ENCODE measurements around the gene CPA2. TPM values are rescaled to one million over a fixed set of nuclear protein-coding genes. Genes with fewer than 3 reads are reported as not detected.
"Not testable (repeated sequence)": the region's sequence is repeated elsewhere in the genome, so short reads cannot be mapped to it uniquely, and the experiment has no call there.

CPA2 gene
- total RNA-seq, 1 donor from 2014 or later: not detected

DNA sequence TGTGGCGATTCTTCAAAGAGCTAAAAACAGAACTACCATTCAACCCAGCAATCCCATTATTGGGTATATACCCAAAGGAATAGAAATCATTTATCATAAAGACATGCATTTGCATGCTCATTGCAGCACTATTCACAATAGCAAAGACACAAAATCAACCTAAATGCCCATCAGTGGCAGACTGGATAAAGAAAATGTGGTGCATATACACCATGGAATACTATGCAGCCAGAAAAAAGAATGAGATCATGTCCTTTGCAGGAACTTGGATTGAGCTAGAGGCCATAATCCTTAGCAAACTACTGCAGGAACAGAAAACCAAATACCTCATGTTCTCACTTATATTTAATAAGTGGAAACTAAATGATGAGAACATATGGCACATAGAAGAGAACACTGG lies 20.2 kb upstream of the CPA2 start:
- ATAC-seq (ENCODE audit: poor library complexity); DNase-seq; intact Hi-C loops (cut with DNase I): not testable (repeated sequence)

GRCh38 chr7:130248842-130249241 lies 17.8 kb upstream of the CPA2 start:
- DNase-seq; ATAC-seq (ENCODE audit: poor library complexity); intact Hi-C loops (cut with DNase I): not testable (repeated sequence)

DNA sequence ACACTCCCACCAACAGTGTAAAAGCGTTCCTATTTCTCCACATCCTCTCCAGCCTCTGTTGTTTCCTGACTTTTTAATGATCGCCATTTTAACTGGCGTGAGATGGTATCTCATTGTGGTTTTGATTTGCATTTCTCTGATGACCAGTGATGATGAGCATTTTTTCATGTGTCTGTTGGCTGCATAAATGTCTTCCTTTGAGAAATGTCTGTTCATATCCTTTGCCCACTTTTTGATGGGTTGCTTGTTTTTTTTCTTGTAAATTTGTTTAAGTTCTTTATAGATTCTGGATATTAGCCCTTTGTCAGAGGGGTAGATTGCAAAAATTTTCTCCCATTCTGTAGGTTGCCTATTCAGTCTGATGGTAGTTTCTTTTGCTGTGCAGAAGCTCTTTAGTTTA lies 17.0 kb upstream of the CPA2 start:
- ATAC-seq (ENCODE audit: poor library complexity); DNase-seq; intact Hi-C loops (cut with DNase I): not testable (repeated sequence)

GRCh38 chr7:130254555-130254954 lies 12.1 kb upstream of the CPA2 start:
- DNase-seq (no peak), ATAC-seq (ENCODE audit: poor library complexity) (no peak)
- intact Hi-C loops (cut with DNase I): no loop called here

GRCh38 chr7:130256704-130257103 lies 10.0 kb upstream of the CPA2 start:
- no peak for ATAC-seq (ENCODE audit: poor library complexity)
- intact Hi-C loops (cut with DNase I): no loop called here

DNA sequence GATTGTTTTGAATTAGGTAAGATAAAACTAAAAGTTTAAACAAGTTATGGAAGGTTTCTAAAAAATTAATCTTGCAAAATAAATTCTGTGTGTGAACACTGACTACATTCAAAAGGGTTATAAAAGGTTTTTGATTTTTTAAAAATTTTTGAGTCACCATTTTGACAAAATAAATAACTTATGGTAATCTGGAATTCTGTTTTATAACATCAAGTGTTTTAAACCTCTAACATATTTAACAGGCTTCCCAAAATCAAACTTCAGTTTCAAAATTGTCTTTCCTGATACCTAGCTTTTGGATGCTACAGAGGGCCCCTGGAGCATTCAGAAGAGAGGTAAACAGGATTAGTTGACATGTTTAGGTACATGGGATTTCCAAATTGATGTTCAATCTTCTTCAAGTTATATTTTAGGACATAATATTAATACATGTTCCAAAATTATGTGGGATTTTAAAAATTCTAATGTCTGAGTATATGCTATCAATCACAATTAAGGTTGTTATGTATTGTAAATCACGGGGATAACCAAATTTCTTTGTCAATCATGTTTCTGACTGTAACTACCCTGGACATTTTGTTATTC lies 8.1 kb upstream of the CPA2 start:
- intact Hi-C loops (cut with DNase I): no loop called here
- DNase-seq (no peak), ATAC-seq (ENCODE audit: poor library complexity) (no peak)

More at GRCh38 chr7:130256704-130257103, 10.0 kb upstream of the CPA2 start:
- DNase-seq: no peak

GRCh38 chr7:130262448-130262847 lies 4.2 kb upstream of the CPA2 start:
- intact Hi-C loops (cut with DNase I): no loop called here
- ATAC-seq (ENCODE audit: poor library complexity): no peak
- no peak for DNase-seq

GRCh38 chr7:130263130-130263529 lies 3.5 kb upstream of the CPA2 start:
- intact Hi-C loops (cut with DNase I): no loop called here
- ATAC-seq (ENCODE audit: poor library complexity): no peak
- DNase-seq: no peak

DNA sequence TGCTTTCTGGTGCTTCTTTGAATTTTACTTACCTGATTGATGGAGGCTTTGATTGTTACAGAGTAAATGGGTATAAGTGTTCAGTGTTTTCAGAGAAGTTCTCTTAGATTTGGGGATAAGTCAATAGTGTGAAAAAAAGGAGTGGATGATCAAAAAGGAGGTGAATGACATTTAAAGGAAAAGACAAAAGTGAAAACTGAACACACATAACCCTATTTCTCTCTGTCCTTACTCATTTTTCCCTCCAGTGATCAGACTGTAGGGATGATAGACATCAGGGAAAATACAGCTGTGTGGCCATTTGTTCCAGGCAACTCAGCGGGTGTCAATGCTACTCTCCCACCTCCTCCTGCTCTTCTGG lies 278 bp downstream of the CPA2 start:
- DNase-seq (no peak), ATAC-seq (ENCODE audit: poor library complexity) (no peak)
- intact Hi-C loops (cut with DNase I): no loop called here

DNA sequence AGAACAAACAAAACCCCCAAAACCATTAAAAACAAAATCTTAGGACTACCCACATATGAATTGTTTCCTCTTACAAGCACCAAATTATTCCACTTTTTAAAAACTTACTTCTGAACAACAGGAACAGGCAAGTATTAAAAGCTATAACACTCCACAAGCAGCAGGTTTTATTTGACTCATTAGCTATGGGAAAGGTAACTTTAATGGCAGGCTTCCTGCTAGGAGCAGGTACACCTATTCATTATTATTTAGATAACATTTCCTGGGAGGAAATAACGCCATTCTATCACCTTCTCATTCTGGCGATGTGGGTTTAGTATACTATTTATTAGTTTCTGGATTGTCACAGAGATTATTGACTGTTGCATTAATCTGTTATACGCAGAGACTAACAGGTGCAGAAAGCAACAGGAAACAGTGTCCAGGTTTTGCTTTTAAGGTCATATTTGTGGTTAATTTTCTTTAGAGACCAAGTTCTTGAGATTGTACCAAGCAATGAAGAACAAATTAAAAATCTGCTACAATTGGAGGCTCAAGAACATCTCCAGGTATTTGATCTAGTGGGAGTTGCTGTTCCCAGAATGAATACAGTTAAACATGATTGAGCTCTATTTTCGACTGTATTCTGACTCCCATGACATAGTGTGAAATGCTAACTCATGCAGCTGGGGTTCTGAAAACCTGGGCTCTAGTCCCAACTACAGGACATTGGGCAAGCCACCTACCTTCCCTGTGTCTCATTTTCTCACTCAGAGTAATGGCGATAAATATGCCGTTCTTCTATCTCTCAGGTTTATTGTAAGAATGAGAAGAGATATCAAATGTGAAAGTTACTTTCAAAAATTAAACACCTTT lies 2.0 kb downstream of the CPA2 start:
- DNase-seq: no peak
- no peak for ATAC-seq (ENCODE audit: poor library complexity)
- intact Hi-C loops (cut with DNase I): no loop called here

- ATAC-seq (ENCODE audit: poor library complexity): no peak
- intact Hi-C loops (cut with DNase I): no loop called here
- no peak for DNase-seq
Observed at GRCh38 chr7:130269318-130269694, 2.6 kb downstream of the CPA2 start.

DNA sequence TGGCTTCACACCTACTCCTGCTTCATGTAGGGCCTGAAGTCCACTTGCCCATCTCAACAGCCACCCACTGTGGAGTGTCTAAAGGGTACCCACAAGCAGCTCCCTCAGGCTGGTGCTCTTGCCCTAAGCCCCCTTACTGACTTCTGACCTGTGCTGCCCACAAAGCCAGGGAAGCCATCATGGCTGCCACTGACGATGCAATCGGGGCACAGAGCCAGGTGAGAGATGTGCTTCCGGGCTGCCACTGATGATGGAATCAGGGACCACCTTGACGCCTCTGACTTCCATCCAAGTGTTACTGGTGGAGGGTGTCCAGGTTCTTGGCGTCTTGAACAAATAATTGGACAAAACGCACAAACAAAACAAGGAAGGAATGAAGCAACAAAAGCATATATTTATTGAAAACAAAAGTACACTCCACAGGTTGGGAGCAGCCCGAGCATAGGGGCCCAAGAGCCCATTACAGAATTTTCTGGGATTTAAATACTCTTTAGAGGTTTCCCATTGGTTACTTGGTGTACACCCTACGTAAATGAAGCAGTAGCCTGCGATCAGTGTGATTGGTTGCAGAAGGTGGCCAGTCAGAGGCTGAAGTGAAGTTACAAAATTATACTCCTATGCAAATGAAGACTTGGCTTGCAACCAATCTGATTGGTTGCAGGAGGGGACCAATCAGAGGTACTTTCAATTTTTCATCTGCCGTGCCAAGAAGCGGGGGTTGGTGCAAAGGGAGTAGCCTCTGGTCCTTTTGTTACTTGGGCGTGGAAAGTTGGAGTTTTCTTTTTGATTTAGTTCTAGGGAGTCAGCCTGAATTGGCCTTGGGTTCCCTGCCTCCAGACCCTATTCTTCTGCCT lies 4.5 kb downstream of the CPA2 start:
- no peak for ATAC-seq (ENCODE audit: poor library complexity)
- intact Hi-C loops (cut with DNase I): no loop called here

DNA sequence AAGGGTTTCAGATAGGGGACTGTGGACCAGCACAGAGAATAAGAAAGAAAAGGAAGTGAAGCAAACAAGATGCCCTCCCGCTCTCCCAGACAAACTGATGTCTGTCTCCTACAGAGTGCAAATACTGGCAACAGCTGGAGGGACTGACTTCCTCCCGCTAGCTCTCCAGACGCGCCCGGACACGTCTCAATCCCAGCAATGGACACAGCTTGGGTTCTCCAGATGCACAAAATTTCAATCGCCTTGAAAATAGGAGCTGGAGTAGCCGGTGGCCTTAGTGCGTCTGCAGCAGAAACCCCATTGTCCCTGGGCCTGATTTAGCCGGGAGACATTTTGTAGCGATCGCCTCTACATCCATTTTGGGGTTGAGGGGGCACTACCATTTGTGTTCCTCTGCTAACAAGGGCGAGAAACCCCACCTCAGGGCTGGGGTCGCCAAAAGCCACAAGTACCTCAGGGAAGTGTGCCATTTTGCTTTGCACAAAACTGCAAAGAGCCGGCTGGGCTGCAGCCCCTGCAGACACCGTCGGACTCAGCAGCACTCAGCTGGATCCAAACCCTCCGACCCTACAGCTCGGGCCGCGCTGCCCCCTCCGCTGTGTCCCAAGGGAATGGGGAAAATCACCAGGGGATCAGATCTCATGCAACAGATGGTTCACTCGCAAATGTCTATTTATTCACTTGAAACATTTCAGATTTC lies 5.9 kb downstream of the CPA2 start:
- DNase-seq: no peak
- peak; percentile 56 for ATAC-seq (ENCODE audit: poor library complexity)
- intact Hi-C loops (cut with DNase I): no loop called here

More for the DNA sequence above, 4.5 kb downstream of the CPA2 start:
- DNase-seq: no peak

- intact Hi-C loops (cut with DNase I): no loop called here
- DNase-seq: no peak
- ATAC-seq (ENCODE audit: poor library complexity): no peak
Observed at GRCh38 chr7:130273081-130273932, 6.6 kb downstream of the CPA2 start.

GRCh38 chr7:130273933-130274255 lies 7.2 kb downstream of the CPA2 start:
- intact Hi-C loops (cut with DNase I): no loop called here
- ATAC-seq (ENCODE audit: poor library complexity) (peak; percentile 48), DNase-seq (no peak)

DNA sequence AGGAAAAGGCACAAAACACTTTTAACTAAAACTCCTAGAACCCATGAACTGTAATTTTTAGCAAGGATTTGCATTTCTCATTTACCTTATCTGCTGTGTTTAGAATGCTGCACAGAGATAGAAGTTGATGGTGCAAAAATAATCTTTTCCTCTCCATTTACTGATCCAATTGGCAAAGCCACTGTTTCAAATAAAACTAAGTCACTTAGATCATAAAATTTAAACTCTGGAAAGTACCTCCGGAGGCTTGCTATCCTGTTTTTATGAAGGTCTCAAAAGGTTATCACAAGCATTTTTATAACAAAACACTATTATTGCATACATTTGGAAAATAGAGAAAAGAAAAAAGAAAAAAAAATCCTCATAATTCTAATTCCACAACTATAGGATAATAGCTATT lies 7.6 kb downstream of the CPA2 start:
- intact Hi-C loops (cut with DNase I): no loop called here
- ATAC-seq (ENCODE audit: poor library complexity) (no peak), DNase-seq (no peak)

- intact Hi-C loops (cut with DNase I): no loop called here
- ATAC-seq (ENCODE audit: poor library complexity) (no peak), DNase-seq (no peak)
Observed at GRCh38 chr7:130274983-130275591, 8.4 kb downstream of the CPA2 start.

DNA sequence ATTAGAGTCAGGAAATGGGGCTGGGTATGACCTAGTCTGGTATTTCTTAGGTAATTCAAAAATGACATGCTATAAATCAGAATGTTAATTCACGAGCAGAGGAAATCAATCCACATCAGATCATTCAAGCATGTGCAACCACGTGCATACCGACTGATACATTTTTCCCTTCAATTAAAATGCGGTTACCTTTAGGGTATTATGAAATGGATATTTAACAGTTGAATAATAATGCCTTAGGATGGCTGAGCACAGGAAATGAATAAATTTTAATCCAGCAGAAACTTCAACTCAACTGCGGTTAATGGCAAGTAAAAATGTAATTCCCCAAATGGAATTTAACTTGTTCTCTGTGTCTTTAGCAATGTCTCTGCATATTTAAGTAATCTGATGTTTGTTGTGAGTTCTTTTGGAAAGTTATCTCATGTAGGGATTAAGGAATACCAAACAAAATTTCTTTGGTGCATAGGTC lies 9.2 kb downstream of the CPA2 start:
- no peak for ATAC-seq (ENCODE audit: poor library complexity)
- intact Hi-C loops (cut with DNase I): no loop called here
- no peak for DNase-seq
